Epithelial cell of esophagus (primary cell): Measurements from ENCODE around the gene UCP2.

Experiments
- DNase-seq: peaks from one replicate; pipeline ENCODE4 v3.0.0; 2010; ENCODE audit warnings: low read depth
- H3K4me3 ChIP-seq: 2 replicates; pipeline ENCODE4 v1.5.1; 2011; ENCODE audit warnings: mild to moderate bottlenecking, low read length, control low read depth
- TF ChIP-seq, protein P1 (sequence below): IDR thresholded peaks from 2 replicates; pipeline ENCODE4 v1.5.1; 2011; ENCODE audit warnings: low read depth, mild to moderate bottlenecking, low read length, control low read depth, inconsistent platforms; ENCODE audit not compliant: insufficient read depth; ENCODE audit errors: missing control alignments

The UCP2 gene

DNA sequence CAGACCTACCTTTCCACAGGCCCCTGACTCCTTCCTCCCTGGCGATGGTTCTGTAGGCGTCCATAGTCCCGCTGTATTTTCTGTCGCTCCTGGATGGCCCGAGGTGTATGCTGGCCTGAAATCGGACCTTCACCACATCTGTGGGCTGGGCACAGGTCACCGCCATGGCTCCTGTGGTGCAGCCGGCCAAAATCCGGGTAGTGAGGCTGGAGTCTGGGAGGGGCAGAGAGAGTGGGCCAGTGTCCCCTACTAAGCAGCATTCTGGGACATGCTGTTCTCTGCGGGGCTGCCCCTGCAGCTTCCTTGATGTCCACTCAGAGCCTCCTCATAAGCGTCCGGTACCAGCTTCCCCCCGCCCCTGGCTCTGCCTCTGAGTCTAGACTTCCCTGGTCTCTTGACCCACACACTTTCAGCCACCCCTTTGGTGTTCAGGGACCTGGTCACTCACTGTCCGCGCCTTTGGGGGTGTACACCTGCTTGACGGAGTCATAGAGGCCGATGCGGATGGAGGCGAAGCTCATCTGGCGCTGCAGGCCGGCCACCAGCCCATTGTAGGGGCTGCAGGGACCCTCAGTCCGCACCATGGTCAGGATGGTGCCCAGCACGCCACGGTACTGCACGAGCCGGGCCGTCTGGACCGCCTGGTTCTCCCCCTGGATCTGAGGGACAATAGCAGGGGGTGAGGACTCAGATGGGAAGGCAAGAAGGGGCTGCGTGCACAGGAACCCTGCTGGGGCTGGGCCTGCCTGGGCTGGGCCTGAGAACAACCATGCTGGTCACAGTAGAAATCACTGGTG, 23.3 kb upstream of the UCP2 start:
- DNase-seq, result no peak
- TF ChIP-seq, protein P1, sequence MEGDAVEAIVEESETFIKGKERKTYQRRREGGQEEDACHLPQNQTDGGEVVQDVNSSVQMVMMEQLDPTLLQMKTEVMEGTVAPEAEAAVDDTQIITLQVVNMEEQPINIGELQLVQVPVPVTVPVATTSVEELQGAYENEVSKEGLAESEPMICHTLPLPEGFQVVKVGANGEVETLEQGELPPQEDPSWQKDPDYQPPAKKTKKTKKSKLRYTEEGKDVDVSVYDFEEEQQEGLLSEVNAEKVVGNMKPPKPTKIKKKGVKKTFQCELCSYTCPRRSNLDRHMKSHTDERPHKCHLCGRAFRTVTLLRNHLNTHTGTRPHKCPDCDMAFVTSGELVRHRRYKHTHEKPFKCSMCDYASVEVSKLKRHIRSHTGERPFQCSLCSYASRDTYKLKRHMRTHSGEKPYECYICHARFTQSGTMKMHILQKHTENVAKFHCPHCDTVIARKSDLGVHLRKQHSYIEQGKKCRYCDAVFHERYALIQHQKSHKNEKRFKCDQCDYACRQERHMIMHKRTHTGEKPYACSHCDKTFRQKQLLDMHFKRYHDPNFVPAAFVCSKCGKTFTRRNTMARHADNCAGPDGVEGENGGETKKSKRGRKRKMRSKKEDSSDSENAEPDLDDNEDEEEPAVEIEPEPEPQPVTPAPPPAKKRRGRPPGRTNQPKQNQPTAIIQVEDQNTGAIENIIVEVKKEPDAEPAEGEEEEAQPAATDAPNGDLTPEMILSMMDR, result no peak
- no peak overlapping the region for H3K4me3 ChIP-seq

DNA sequence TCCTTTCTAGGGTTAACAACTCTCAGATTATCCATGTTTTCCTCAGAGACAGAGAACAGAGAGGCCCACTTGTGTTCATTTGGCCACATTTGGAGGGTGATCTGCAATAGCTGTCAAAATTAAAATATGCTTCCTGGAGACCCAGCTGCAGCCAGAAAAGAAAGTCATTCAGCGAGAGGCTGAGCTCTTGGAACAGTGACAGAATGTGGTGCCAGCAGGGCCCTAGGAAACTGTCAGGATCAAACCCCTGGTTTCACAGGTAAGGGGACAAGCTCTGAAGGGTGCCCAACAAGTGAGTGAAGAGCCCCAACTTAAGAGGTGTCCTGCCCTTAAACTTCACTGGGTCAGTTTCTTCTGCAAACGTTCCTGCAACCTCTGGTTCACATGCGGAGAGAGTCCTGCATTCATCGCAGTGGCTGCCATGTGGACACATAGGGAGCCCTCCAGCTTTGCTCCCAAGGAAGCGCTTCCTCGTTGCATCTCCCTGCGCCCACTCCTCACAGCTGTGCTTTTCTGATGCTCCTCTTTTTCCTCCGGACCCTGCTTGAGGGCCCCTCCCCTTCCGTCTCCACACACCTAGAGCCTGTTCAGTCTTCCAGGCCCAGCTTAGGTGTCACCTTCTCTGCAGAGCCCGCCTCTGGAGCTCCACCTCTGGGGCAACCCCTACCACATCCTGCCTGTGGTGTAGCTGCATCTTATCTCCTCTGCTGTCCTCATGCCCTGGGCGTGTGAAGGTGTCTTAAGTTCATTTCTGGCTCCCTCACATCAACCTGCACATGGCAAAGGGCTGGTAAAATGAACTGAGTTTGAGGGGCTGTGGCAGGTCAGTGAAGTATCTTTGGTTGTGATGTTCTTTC, 22.3 kb upstream of the UCP2 start:
- DNase-seq, result no peak
- H3K4me3 ChIP-seq, result no peak overlapping the region
- TF ChIP-seq, protein P1, result no peak

DNA sequence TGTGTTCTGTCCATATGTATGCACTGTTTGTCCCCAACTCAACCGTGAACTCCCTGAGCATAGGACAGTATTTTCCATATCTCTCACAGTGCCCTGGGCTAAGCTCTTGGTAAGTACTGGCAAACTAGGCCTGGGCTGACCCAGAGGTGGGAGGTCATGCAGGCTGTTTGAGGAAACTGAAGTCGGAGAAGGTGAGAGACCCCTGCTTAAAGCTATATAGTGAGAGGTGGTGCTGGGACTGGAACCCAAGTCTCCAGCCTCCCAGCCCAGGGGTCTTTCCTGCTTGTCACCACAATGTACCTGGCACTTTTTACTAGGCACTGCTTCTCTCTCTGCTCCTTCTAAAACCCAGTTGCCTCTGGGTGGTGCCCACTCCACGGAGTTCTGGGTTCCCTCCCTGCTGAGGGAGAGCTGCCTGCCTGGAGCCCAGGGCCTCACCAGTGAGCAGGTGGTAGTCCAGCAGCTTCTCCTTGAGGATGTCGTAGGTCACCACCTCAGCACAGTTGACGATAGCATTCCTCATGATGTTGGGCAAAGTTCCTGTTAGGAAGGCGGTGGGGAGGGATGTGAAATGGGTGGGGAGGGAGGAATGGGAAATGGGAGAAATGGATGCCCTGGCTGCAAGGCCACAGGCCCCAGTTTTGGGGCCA, 21.5 kb upstream of the UCP2 start:
- no peak for DNase-seq
- TF ChIP-seq, protein P1, result no peak
- H3K4me3 ChIP-seq, result no peak overlapping the region

DNA sequence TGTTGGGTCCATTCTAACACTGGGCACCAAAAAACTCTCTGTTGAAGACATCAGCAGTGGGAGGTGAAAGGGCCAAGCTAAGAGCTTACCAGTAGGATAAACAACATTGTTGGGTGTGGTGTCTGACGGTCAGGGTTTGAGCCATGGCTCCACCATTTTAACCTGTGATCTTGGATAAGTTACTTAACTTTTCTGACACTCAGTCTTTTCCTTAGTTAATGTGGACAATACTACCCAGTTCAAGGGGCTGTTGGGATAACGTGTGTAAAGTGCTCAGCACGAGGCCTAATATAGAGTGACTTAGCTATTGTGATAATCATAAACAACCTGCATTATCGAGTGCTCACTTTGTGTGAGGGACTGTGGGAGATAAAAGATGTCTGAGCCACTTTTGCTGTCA, 20.2 kb upstream of the UCP2 start:
- DNase-seq, result no peak
- TF ChIP-seq, protein P1, result no peak
- no peak overlapping the region for H3K4me3 ChIP-seq

DNA sequence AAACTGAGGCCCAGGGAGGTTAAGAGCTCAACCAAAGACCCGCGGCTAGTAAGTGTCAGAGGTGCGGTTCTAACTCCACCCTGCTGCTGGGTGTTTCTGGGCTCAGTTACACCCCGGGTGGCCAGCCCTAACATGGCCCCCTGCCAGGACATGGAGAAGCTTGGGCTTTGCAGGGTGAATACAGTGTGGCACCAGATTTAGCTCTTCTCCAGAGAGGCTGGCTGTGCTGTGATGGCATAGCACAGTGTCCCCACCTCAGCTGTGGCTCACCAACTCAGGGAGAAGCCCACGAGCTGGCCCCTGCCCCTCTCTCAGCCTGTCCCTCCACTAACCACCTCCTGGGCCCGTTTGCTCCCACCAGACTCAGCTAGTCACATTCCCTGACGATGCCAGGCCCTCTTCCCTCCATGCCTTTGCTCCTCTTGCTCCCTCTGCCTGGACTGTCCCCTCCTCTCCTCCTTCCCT, 19.2 kb upstream of the UCP2 start:
- TF ChIP-seq, protein P1, result no peak
- H3K4me3 ChIP-seq, result no peak overlapping the region
- DNase-seq, result no peak

DNA sequence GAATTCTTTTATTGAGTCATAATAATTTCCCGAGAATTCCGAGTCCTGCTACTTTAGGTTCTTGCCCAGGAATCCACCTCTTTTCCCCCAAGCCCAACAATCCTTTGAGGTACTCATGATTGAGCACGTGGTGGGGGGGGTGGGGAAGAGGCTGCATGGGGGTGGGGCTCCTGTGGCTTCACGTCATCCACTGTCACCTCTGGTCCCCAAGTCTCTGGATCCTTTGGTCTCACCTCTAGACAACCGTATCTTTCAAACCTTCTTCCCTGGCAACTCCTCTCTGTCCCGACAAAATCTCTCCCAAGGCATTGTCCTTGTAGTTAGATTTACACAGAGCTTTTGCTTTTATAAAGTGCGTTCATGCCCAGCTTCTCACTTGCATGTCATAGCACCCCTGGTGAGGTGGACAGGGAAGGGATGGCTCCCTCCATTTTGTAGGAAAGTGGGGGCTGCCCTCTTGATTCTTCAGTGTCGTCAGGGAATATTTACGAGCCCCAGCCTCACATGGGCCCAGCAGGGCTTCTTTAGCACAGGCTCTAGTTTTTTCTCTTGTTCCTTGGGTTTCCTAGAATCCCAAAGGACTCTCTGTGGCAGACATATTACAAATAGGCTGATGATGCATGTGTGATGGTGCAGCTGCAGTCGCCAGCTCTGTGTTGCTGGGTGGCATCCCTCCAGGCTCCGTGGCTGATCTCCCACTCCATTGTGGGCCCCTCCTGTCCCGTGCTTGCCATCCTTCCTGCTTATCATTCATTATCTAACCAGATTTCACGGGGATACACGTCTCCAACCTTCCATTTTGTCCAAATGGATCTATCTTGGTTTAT, 17.9 kb upstream of the UCP2 start:
- no peak overlapping the region for H3K4me3 ChIP-seq
- no peak for DNase-seq

More for the DNA sequence above, 17.9 kb upstream of the UCP2 start:
- TF ChIP-seq, protein P1, result no peak
